Activated CD8-positive, alpha-beta T cell treated with anti-CD3 and anti-CD28 coated beads for 36 hours (primary cell): Measurements from ENCODE around the gene KCNMA1. TPM values are rescaled to one million over a fixed set of nuclear protein-coding genes. Genes with fewer than 3 reads are reported as not detected.

Experiments
- ATAC-seq: fragments of 200-7000 bp; cut with Tn5 transposase; one replicate; pipeline ENCODE4 v1.10.0; 2021; ENCODE audit warnings: mild to moderate bottlenecking, moderate library complexity
- CTCF ChIA-PET: fragments of 350-600 bp; sonication (Branson Sonifier 250); formaldehyde crosslinking; loops from one replicate; lab custom pipeline; 2021; ENCODE audit warnings: antibody characterized with exemption; lab: Charles Lee
- POLR2A ChIA-PET: fragments of 350-600 bp; sonication (Branson Sonifier 250); formaldehyde crosslinking; loops from one replicate; lab custom pipeline; 2021; ENCODE audit warnings: antibody characterized with exemption; lab: Charles Lee
- DNase-seq: peaks from one replicate; pipeline ENCODE4 v3.0.0-alpha.2; 2020
- H3K27ac Mint-ChIP-seq: one replicate; pipeline ENCODE4 v1.8.0; 2021; ENCODE audit warnings: mild to moderate bottlenecking, mixed read lengths
- H3K27me3 Mint-ChIP-seq: one replicate; pipeline ENCODE4 v1.8.0; 2021; ENCODE audit warnings: mixed read lengths
- H3K36me3 Mint-ChIP-seq: one replicate; pipeline ENCODE4 v1.8.0; 2021; ENCODE audit warnings: low read depth, mixed read lengths
- H3K4me1 Mint-ChIP-seq: one replicate; pipeline ENCODE4 v1.8.0; 2021; ENCODE audit warnings: low read depth, mixed read lengths
- H3K4me3 Mint-ChIP-seq: one replicate; pipeline ENCODE4 v1.8.0; 2021; ENCODE audit warnings: mild to moderate bottlenecking, moderate library complexity, mixed read lengths
- H3K9me3 Mint-ChIP-seq: one replicate; pipeline ENCODE4 v1.8.0; 2021; ENCODE audit warnings: mixed read lengths
- intact Hi-C: fragments of 100-400 bp; cut with micrococcal nuclease; formaldehyde crosslinking; loops from one replicate; pipeline ENCODE4 v1.10.0; 2022
- total RNA-seq, 2 experiments: library from RNA; stranded (reverse); gene quantifications; one replicate each; pipeline ENCODE4 v1.2.3, GENCODE V29; 2021
- TF ChIP-seq, protein P1 (sequence below): fragments of 200-600 bp; IDR thresholded peaks from one replicate; pipeline ENCODE4 v1.8.0; 2022; ENCODE audit warnings: antibody characterized with exemption, mild to moderate bottlenecking

The KCNMA1 gene
- total RNA-seq, 2 experiments from 2014 or later: 0.18 TPM; not detected in 1

DNA sequence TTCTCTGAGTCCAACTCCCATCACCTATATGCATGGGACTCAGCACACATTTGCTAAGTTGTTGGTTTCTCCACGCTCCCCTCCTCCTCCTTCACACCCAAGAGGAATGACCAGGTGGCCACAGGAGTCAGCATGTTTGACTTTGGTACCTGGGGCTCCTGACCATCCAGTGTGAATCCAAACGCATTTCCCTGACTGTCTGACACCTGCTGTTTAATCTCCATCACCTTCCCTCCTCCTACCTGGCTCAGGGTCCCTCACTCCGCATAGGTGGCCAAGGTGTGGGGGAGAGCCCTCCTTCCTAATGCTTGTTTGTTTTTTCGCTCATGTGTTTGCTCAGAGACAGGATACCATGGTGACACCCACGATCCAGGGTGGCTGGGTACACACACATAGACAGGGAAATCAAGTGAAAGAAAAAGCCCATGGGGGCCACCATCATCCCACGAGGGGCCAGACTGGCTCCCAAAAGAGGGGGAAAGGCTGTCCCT, 194.9 kb downstream of the KCNMA1 start:
- intact Hi-C loops: no loop called here
- no peak for ATAC-seq
- H3K4me1 Mint-ChIP-seq: no peaks in the 10 kb centered on the region
- no peaks in the 10 kb centered on the region for H3K27me3 Mint-ChIP-seq
- CTCF ChIA-PET: no interaction called here
- TF ChIP-seq, protein P1, sequence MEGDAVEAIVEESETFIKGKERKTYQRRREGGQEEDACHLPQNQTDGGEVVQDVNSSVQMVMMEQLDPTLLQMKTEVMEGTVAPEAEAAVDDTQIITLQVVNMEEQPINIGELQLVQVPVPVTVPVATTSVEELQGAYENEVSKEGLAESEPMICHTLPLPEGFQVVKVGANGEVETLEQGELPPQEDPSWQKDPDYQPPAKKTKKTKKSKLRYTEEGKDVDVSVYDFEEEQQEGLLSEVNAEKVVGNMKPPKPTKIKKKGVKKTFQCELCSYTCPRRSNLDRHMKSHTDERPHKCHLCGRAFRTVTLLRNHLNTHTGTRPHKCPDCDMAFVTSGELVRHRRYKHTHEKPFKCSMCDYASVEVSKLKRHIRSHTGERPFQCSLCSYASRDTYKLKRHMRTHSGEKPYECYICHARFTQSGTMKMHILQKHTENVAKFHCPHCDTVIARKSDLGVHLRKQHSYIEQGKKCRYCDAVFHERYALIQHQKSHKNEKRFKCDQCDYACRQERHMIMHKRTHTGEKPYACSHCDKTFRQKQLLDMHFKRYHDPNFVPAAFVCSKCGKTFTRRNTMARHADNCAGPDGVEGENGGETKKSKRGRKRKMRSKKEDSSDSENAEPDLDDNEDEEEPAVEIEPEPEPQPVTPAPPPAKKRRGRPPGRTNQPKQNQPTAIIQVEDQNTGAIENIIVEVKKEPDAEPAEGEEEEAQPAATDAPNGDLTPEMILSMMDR: no peak
- DNase-seq: no peak
- no peaks in the 10 kb centered on the region for H3K36me3 Mint-ChIP-seq
- POLR2A ChIA-PET: no interaction called here
- no peak overlapping the region for H3K27ac Mint-ChIP-seq
- H3K4me3 Mint-ChIP-seq: no peak overlapping the region
- H3K9me3 Mint-ChIP-seq: no peaks in the 10 kb centered on the region

DNA sequence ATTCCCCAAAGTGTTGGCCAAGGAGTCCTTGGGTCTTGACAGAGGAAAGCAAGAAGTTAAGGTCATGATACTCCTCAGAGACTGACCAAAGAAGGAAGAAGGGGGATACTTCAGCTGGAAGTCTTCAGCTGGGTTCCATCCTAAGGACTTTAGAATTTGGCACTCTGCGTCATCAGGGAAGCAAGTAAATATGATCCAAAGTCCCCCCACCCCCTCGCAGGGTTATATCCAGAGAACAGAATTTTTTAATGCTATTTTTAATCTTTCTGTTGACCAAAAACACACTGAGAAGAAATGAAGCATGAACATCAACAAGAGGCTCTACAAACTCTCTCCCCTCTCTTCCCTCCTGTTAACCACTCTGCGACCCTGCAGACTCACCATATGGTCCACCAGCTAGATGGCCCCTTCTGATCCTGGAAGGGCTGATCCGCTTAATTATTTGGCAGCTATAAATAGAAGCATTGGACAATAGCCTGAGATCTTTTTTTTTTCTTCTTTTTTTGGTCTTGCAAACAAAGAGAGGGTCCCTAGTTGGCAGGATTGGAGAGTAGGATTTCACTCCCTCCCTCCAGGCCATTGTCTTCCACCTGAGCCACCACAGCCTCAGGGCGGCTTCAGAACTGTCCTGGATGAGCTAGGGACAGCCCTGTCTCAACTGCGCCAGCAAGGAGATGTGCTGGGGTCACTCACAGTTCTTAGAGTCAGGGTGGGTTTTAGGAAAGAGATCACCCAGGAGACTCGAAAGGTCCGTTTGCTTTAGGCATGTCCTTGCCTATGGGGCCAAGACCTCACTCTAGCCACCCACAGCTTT, 196.0 kb downstream of the KCNMA1 start:
- ATAC-seq: no peak
- TF ChIP-seq, protein P1: no peak
- no peak for DNase-seq
- intact Hi-C loops: no loop called here
- Mint-ChIP-seq H3K36me3 (no peaks in the 10 kb centered on the region), H3K4me1 (no peaks in the 10 kb centered on the region), H3K4me3 (no peak overlapping the region), H3K9me3 (no peaks in the 10 kb centered on the region), H3K27me3 (no peaks in the 10 kb centered on the region), H3K27ac (no peak overlapping the region)
- ChIA-PET CTCF (no interaction called here), POLR2A (no interaction called here)

DNA sequence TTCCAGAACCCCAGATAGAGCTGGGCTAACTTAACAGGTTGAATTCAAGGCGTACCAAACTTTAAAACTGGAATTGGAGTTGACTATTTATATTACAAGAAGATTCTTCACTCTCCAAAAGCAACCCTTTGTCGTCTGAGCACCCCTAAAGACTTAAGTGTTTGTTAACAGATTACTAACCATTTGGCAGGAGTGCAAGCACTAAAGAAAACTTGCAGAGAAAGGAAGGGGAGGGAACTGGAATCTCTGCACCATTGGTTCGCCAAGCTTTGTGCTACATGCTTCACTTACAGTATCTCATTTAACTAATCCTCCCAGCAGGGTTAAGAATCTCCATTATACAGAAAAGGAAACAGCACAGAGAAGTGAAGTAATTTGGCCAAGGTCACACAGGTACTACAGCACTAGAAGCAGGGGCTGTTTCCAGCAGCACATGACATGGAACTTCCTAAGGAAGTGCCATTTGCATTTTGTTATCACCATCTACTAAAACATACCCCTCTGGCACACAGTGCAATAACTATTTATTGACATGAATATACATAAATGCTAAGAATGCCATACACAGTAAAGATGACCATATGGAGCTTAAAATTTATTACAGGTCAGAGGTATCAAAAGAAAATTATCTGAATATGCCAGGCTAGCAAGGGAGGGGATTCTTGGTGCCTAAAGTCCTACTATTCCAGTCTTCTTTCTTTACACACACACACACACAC, 201.2 kb downstream of the KCNMA1 start:
- POLR2A ChIA-PET: no interaction called here
- no peak for DNase-seq
- CTCF ChIA-PET: no interaction called here
- TF ChIP-seq, protein P1: no peak
- ATAC-seq: no peak
- H3K27ac Mint-ChIP-seq: no peak overlapping the region
- H3K4me1 Mint-ChIP-seq: no peaks in the 10 kb centered on the region
- no peaks in the 10 kb centered on the region for H3K9me3 Mint-ChIP-seq
- no peak overlapping the region for H3K4me3 Mint-ChIP-seq
- intact Hi-C loops: no loop called here
- H3K27me3 Mint-ChIP-seq: no peaks in the 10 kb centered on the region
- no peaks in the 10 kb centered on the region for H3K36me3 Mint-ChIP-seq

DNA sequence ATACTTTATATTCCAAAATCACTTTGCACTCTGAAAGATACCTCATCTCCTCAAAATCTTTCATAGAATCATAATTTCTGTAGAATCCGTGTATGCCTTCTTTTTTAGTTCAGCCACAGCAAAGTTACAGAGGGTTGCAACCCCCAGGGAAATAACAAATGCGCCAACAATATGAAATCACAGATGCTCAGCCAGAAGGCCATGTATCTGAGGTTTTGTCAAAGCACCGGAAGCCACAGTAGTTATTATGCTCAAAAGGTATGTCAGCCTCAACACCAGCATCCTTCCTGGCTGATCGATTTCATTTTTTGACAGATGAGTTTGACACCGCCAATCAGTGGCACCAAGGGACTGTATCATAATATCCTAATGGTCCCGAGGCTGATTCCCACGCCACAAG, 204.1 kb downstream of the KCNMA1 start:
- Mint-ChIP-seq H3K4me1 (no peaks in the 10 kb centered on the region), H3K36me3 (no peaks in the 10 kb centered on the region), H3K4me3 (no peak overlapping the region), H3K27me3 (peaks cover 3% of the 10 kb centered on the region), H3K27ac (no peak overlapping the region), H3K9me3 (no peaks in the 10 kb centered on the region)
- TF ChIP-seq, protein P1: no peak
- DNase-seq: no peak
- no peak for ATAC-seq
- ChIA-PET CTCF (no interaction called here), POLR2A (no interaction called here)
- intact Hi-C loops: no loop called here
